Naive thymus-derived CD4-positive, alpha-beta T cell (primary cell): ENCODE measurements around the gene HSPA12B. TPM values are rescaled to one million over a fixed set of nuclear protein-coding genes. Genes with fewer than 3 reads are reported as not detected.

ENCODE experiments used
- ATAC-seq: fragments of 150-1000 bp; cut with Tn5 transposase; 2 replicates; pipeline ENCODE4 v1.10.0; 2021; ENCODE audit warnings: mild to moderate bottlenecking, moderate library complexity
- CTCF ChIA-PET: fragments of 350-600 bp; sonication (Branson Sonifier 250); formaldehyde crosslinking; loops from one replicate; lab custom pipeline; 2021; ENCODE audit warnings: antibody characterized with exemption; lab: Charles Lee
- POLR2A ChIA-PET: fragments of 350-600 bp; sonication (Branson Sonifier 250); formaldehyde crosslinking; loops from one replicate; lab custom pipeline; 2021; ENCODE audit warnings: antibody characterized with exemption, inconsistent platforms; lab: Charles Lee
- DNase-seq, 9 donors: peaks; one replicate each; pipeline versions ENCODE4 v3.0.0 to v3.0.0-alpha.2; 2020 to 2022; ENCODE audit warnings: mixed read lengths in 1 of 9
- H3K27ac ChIP-seq: one replicate; pipeline ENCODE4 v1.7.0; 2013; ENCODE audit warnings: mild to moderate bottlenecking, low read depth, low read length, moderate library complexity
- H3K27me3 ChIP-seq, 2 donors: one replicate each; pipeline ENCODE4 v1.7.0; 2013; ENCODE audit warnings: low read length in 2 of 2, mild to moderate bottlenecking in 2 of 2, moderate library complexity in 2 of 2; ENCODE audit not compliant: control insufficient read depth in 2 of 2, insufficient read depth in 2 of 2
- H3K36me3 ChIP-seq, 3 experiments: 1 replicate in 2 of 3; 2 replicates in 1 of 3; pipeline ENCODE4 v1.7.0; 2013; ENCODE audit warnings: low read length in 3 of 3, mild to moderate bottlenecking in 3 of 3, moderate library complexity in 1 of 3; ENCODE audit not compliant: insufficient read depth in 3 of 3, control insufficient read depth in 2 of 3
- H3K4me1 ChIP-seq, 2 donors: one replicate each; pipeline ENCODE4 v1.7.0; 2013; ENCODE audit warnings: low read length in 2 of 2, mild to moderate bottlenecking in 2 of 2, moderate library complexity in 1 of 2; ENCODE audit not compliant: control insufficient read depth in 2 of 2, insufficient read depth in 2 of 2
- H3K4me3 ChIP-seq: 2 replicates; pipeline ENCODE4 v1.7.0; 2013; ENCODE audit warnings: mild to moderate bottlenecking, low read length
- H3K9me3 ChIP-seq, 3 experiments: 1 replicate in 2 of 3; 2 replicates in 1 of 3; pipeline ENCODE4 v1.7.0; 2013; ENCODE audit warnings: low read length in 3 of 3; ENCODE audit not compliant: control insufficient read depth in 2 of 3
- H3K27ac Mint-ChIP-seq, 9 donors: one replicate each; pipeline ENCODE4 v1.8.0; 2020 to 2022; ENCODE audit warnings: mixed read lengths in 9 of 9, mild to moderate bottlenecking in 8 of 9, moderate library complexity in 5 of 9, inconsistent platforms in 2 of 9
- H3K27me3 Mint-ChIP-seq, 5 donors: one replicate each; pipeline ENCODE4 v1.8.0; 2021 to 2022; ENCODE audit warnings: mixed read lengths in 5 of 5, mild to moderate bottlenecking in 1 of 5
- H3K36me3 Mint-ChIP-seq, 5 donors: one replicate each; pipeline ENCODE4 v1.8.0; 2020 to 2022; ENCODE audit warnings: mixed read lengths in 5 of 5, mild to moderate bottlenecking in 3 of 5, inconsistent platforms in 1 of 5
- H3K4me1 Mint-ChIP-seq, 7 donors: one replicate each; pipeline ENCODE4 v1.8.0; 2020 to 2022; ENCODE audit warnings: mixed read lengths in 7 of 7, mild to moderate bottlenecking in 3 of 7, inconsistent platforms in 1 of 7
- H3K4me3 Mint-ChIP-seq, 10 donors: one replicate each; pipeline ENCODE4 v1.8.0; 2020 to 2022; ENCODE audit warnings: mild to moderate bottlenecking in 10 of 10, mixed read lengths in 10 of 10, moderate library complexity in 6 of 10, inconsistent platforms in 2 of 10
- H3K9me3 Mint-ChIP-seq, 11 donors: one replicate each; pipeline ENCODE4 v1.8.0; 2020 to 2022; ENCODE audit warnings: mixed read lengths in 11 of 11, mild to moderate bottlenecking in 4 of 11, inconsistent platforms in 1 of 11, moderate library complexity in 1 of 11
- intact Hi-C, 2 donors: fragments of 100-400 bp; cut with micrococcal nuclease; formaldehyde crosslinking; loops; one replicate each; pipeline ENCODE4 v1.15.1; 2023
- polyA plus RNA-seq, 2 donors: library from polyadenylated mRNA; unstranded; fragments of 300-500 nt; fragmentation: Illumina TruSeq; gene quantifications; one replicate each; pipeline ENCODE4 v1.2.3, GENCODE V29; 2021
- total RNA-seq, 6 experiments: library from RNA in 5 of 6; stranded (reverse) in 5 of 6; gene quantifications; 1 replicate in 5 of 6; 2 replicates in 1 of 6; pipeline ENCODE4 v1.2.3 and lab custom pipeline; 2021 to 2026

HSPA12B gene
- total and polyA plus RNA-seq, 7 experiments from 2014 or later, result 0.09 to 0.20 TPM; not detected in 5

GRCh38 chr20:3710703-3711483 is 21.6 kb upstream of the HSPA12B start:
- CTCF ChIA-PET, result interaction anchor here (0.6 to 1.5 kb wide), 7 partner anchors 8 to 36 kb away, joined by 3 to 5 read pairs (median 4); no protein-coding TSS in a partner anchor
- ATAC-seq, result peak; percentile 62
- Mint-ChIP-seq H3K4me3 (no peak overlapping the region), H3K27me3 (peaks cover 6 to 10% (median 7%) of the 10 kb centered on the region in 5 donors), H3K4me1 (peaks cover 0 to 3% (median 0%) of the 10 kb centered on the region in 7 donors), H3K36me3 (no peaks in the 10 kb centered on the region), H3K27ac (no peak overlapping the region), H3K9me3 (no peaks in the 10 kb centered on the region)
- Histone ChIP-seq H3K4me3 (no peak overlapping the region), H3K27ac (no peak overlapping the region), H3K4me1 (no peaks in the 10 kb centered on the region), H3K36me3 (no peaks in the 10 kb centered on the region), H3K9me3 (no peaks in the 10 kb centered on the region), H3K27me3 (no peaks in the 10 kb centered on the region)
- peak; percentile 43 to 86 (median 61) for DNase-seq
- intact Hi-C loops, result loop anchor here (1.0 to 2.0 kb wide), 2 partner anchors 35 to 148 kb away; no protein-coding TSS in a partner anchor
- POLR2A ChIA-PET, result no interaction called here

- no peaks in the 10 kb centered on the region for H3K4me1 ChIP-seq
- ChIA-PET CTCF (interaction anchor here (0.8 to 1.5 kb wide), 5 partner anchors 8 to 35 kb away, joined by 3 to 4 read pairs (median 4); no protein-coding TSS in a partner anchor), POLR2A (no interaction called here)
- no peak for ATAC-seq
- intact Hi-C loops, result loop anchor here (1.0 to 2.0 kb wide), 2 partner anchors 35 to 149 kb away; no protein-coding TSS in a partner anchor
- Mint-ChIP-seq H3K4me1 (peaks cover 0 to 3% (median 0%) of the 10 kb centered on the region in 7 donors), H3K9me3 (no peaks in the 10 kb centered on the region), H3K27me3 (peaks cover 6 to 10% (median 7%) of the 10 kb centered on the region in 5 donors), H3K27ac (no peak overlapping the region), H3K4me3 (no peak overlapping the region), H3K36me3 (no peaks in the 10 kb centered on the region)
- no peaks in the 10 kb centered on the region for H3K36me3 ChIP-seq
- H3K27me3 ChIP-seq, result no peaks in the 10 kb centered on the region
- no peak for DNase-seq
- no peaks in the 10 kb centered on the region for H3K9me3 ChIP-seq
- H3K27ac ChIP-seq, result no peak overlapping the region
- H3K4me3 ChIP-seq, result no peak overlapping the region
Measured at GRCh38 chr20:3711484-3711941, 21.0 kb upstream of the HSPA12B start.

GRCh38 chr20:3712279-3712873 is 20.1 kb upstream of the HSPA12B start, which contains the start of gene SIGLEC1:
TSS of gene SIGLEC1 (minus strand) at chr20:3712600. CDS start at chr20:3707128, 5,472 bp downstream.
- H3K9me3 ChIP-seq, result no peaks in the 10 kb centered on the region
- ChIA-PET POLR2A (interaction anchor here (0.6 kb wide), 1 partner anchor 155 kb away, joined by 3 read pairs; no protein-coding TSS in a partner anchor), CTCF (no interaction called here)
- Mint-ChIP-seq H3K4me3 (no peak within 1 kb of the TSS), H3K9me3 (no peaks in the 10 kb centered on the region), H3K36me3 (no peaks in the 10 kb centered on the region), H3K4me1 (peaks cover 0 to 3% (median 0%) of the 10 kb centered on the region in 7 donors), H3K27ac (no peak within 1 kb of the TSS), H3K27me3 (peaks cover 6 to 10% (median 7%) of the 10 kb centered on the region in 5 donors)
- intact Hi-C loops, result no loop called here
- H3K4me3 ChIP-seq, result no peak within 1 kb of the TSS
- DNase-seq (no peak), ATAC-seq (peak; percentile 63)
- no peaks in the 10 kb centered on the region for H3K27me3 ChIP-seq
- no peaks in the 10 kb centered on the region for H3K36me3 ChIP-seq
- H3K4me1 ChIP-seq, result no peaks in the 10 kb centered on the region
- H3K27ac ChIP-seq, result no peak within 1 kb of the TSS

GRCh38 chr20:3714092-3714491 is 18.4 kb upstream of the HSPA12B start:
- Mint-ChIP-seq H3K4me3 (no peak overlapping the region), H3K27me3 (peaks cover 0 to 15% (median 7%) of the 10 kb centered on the region in 5 donors), H3K27ac (no peak overlapping the region), H3K36me3 (no peaks in the 10 kb centered on the region), H3K9me3 (no peaks in the 10 kb centered on the region), H3K4me1 (peaks cover 0 to 3% (median 0%) of the 10 kb centered on the region in 7 donors)
- ChIA-PET POLR2A (no interaction called here), CTCF (no interaction called here)
- no peaks in the 10 kb centered on the region for H3K27me3 ChIP-seq
- no peaks in the 10 kb centered on the region for H3K36me3 ChIP-seq
- intact Hi-C loops, result no loop called here
- DNase-seq (no peak), ATAC-seq (peak; percentile 61)
- H3K4me1 ChIP-seq, result no peaks in the 10 kb centered on the region
- H3K27ac ChIP-seq, result no peak overlapping the region
- no peaks in the 10 kb centered on the region for H3K9me3 ChIP-seq
- H3K4me3 ChIP-seq, result no peak overlapping the region

- peaks cover 0 to 14% (median 0%) of the 10 kb centered on the region in 7 donors for H3K4me1 Mint-ChIP-seq
- no peaks in the 10 kb centered on the region for H3K9me3 ChIP-seq
- intact Hi-C loops, result loop anchor here in 1 of 2 donors (1.0 kb wide), 3 partner anchors 52 to 369 kb away; no protein-coding TSS in a partner anchor
- no peaks in the 10 kb centered on the region for H3K36me3 ChIP-seq
- ChIA-PET POLR2A (no interaction called here), CTCF (interaction anchor here (0.6 to 0.8 kb wide), 2 partner anchors 15 to 369 kb away, joined by 3 to 4 read pairs; no protein-coding TSS in a partner anchor)
- no peak overlapping the region for H3K27ac Mint-ChIP-seq
- no peaks in the 10 kb centered on the region for H3K27me3 ChIP-seq
- no peak overlapping the region for H3K27ac ChIP-seq
- no peaks in the 10 kb centered on the region for H3K9me3 Mint-ChIP-seq
- H3K36me3 Mint-ChIP-seq, result no peaks in the 10 kb centered on the region
- peak; percentile 41 for ATAC-seq
- no peak overlapping the region for H3K4me3 Mint-ChIP-seq
- peak in 3 of 9 donors; percentile 9 to 17 (median 12) for DNase-seq
- H3K4me1 ChIP-seq, result no peaks in the 10 kb centered on the region
- peaks cover 12 to 28% (median 19%) of the 10 kb centered on the region in 5 donors for H3K27me3 Mint-ChIP-seq
- H3K4me3 ChIP-seq, result no peak overlapping the region
Measured at GRCh38 chr20:3716195-3716834, 16.2 kb upstream of the HSPA12B start.

GRCh38 chr20:3719046-3719445 is 13.4 kb upstream of the HSPA12B start:
- CTCF ChIA-PET, result interaction anchor here (0.9 kb wide), 1 partner anchor 8 kb away, joined by 3 read pairs; no protein-coding TSS in a partner anchor
- Mint-ChIP-seq H3K36me3 (no peaks in the 10 kb centered on the region), H3K27ac (no peak overlapping the region), H3K9me3 (peaks cover 0 to 1% (median 0%) of the 10 kb centered on the region in 11 donors), H3K27me3 (peaks cover 16 to 31% (median 19%) of the 10 kb centered on the region in 5 donors), H3K4me3 (no peak overlapping the region), H3K4me1 (peaks cover 0 to 13% (median 0%) of the 10 kb centered on the region in 7 donors)
- Histone ChIP-seq H3K4me1 (no peaks in the 10 kb centered on the region), H3K9me3 (no peaks in the 10 kb centered on the region), H3K27me3 (no peaks in the 10 kb centered on the region), H3K4me3 (no peak overlapping the region), H3K27ac (no peak overlapping the region), H3K36me3 (no peaks in the 10 kb centered on the region)
- intact Hi-C loops, result no loop called here
- DNase-seq, result no peak
- no peak for ATAC-seq
- POLR2A ChIA-PET, result interaction anchor here (0.6 kb wide), 1 partner anchor 49 kb away, joined by 3 read pairs; the partner anchor contains the start of gene ADISSP
